Karpas-422 (cell line): ENCODE data around the gene VRK3. TPM values are rescaled to one million over a fixed set of nuclear protein-coding genes. Genes with fewer than 3 reads are reported as not detected.

ENCODE experiments used
- DNase-seq: peaks from one replicate; pipeline ENCODE4 v3.0.0-alpha.2; 2015
- H2AFZ ChIP-seq: fragments of 200-600 bp; sonication (generic); 2 replicates; pipeline ENCODE4 v1.6.1; 2014; ENCODE audit warnings: antibody characterized with exemption, low read length, mixed read lengths
- H3K27ac ChIP-seq: fragments of 200-600 bp; sonication (generic); 2 replicates; pipeline ENCODE4 v1.5.1; 2014; ENCODE audit warnings: mild to moderate bottlenecking, low read length, moderate library complexity
- H3K27me3 ChIP-seq: fragments of 200-600 bp; sonication (generic); 2 replicates; pipeline ENCODE4 v1.6.1; 2014; ENCODE audit warnings: low read length, mixed read lengths
- H3K36me3 ChIP-seq: fragments of 200-600 bp; sonication (generic); 2 replicates; pipeline ENCODE4 v1.6.1; 2014; ENCODE audit warnings: low read length, mixed read lengths; ENCODE audit not compliant: insufficient read depth
- H3K4me1 ChIP-seq: fragments of 200-600 bp; sonication (generic); 2 replicates; pipeline ENCODE4 v1.6.1; 2014; ENCODE audit warnings: mild to moderate bottlenecking, low read length, mixed read lengths
- H3K4me2 ChIP-seq: fragments of 200-600 bp; sonication (generic); 2 replicates; pipeline ENCODE4 v1.6.1; 2014; ENCODE audit warnings: low read length, low read depth, mild to moderate bottlenecking; ENCODE audit not compliant: poor library complexity, severe bottlenecking
- H3K4me3 ChIP-seq: fragments of 200-600 bp; sonication (generic); 2 replicates; pipeline ENCODE4 v1.5.1; 2014; ENCODE audit warnings: mild to moderate bottlenecking, antibody characterized with exemption, low read length, mixed read lengths
- H3K79me2 ChIP-seq: fragments of 200-600 bp; sonication (generic); 2 replicates; pipeline ENCODE4 v1.6.1; 2014; ENCODE audit warnings: mild to moderate bottlenecking, low read length, mixed read lengths
- H3K9ac ChIP-seq: fragments of 200-600 bp; sonication (generic); 2 replicates; pipeline ENCODE4 v1.6.0; 2014; ENCODE audit warnings: low read length
- H3K9me2 ChIP-seq: fragments of 200-600 bp; sonication (generic), shearing (Covaris generic); replicated peaks from 2 replicates; pipeline ENCODE4 v1.6.0; 2014; ENCODE audit warnings: mild to moderate bottlenecking, low read length, moderate library complexity; ENCODE audit not compliant: insufficient read depth
- H3K9me3 ChIP-seq: fragments of 300-700, 200-600 bp; sonication (generic); 2 replicates; pipeline ENCODE4 v1.6.1; 2014; ENCODE audit warnings: low read length, mixed read lengths
- H4K20me1 ChIP-seq: fragments of 200-600 bp; sonication (generic); 2 replicates; pipeline ENCODE4 v1.6.1; 2014; ENCODE audit warnings: mild to moderate bottlenecking, antibody characterized with exemption, low read length, low read depth; ENCODE audit not compliant: insufficient read depth
- total RNA-seq: library from RNA; depleted of rRNA; stranded (reverse); fragments of >200 nt; shearing (Covaris generic); gene quantifications from 2 replicates; pipeline ENCODE4 v1.2.3, GENCODE V29; 2014; ENCODE audit warnings: low replicate concordance

VRK3 gene
- total RNA-seq, 1 experiment from 2014 or later: 75.9 TPM

DNA sequence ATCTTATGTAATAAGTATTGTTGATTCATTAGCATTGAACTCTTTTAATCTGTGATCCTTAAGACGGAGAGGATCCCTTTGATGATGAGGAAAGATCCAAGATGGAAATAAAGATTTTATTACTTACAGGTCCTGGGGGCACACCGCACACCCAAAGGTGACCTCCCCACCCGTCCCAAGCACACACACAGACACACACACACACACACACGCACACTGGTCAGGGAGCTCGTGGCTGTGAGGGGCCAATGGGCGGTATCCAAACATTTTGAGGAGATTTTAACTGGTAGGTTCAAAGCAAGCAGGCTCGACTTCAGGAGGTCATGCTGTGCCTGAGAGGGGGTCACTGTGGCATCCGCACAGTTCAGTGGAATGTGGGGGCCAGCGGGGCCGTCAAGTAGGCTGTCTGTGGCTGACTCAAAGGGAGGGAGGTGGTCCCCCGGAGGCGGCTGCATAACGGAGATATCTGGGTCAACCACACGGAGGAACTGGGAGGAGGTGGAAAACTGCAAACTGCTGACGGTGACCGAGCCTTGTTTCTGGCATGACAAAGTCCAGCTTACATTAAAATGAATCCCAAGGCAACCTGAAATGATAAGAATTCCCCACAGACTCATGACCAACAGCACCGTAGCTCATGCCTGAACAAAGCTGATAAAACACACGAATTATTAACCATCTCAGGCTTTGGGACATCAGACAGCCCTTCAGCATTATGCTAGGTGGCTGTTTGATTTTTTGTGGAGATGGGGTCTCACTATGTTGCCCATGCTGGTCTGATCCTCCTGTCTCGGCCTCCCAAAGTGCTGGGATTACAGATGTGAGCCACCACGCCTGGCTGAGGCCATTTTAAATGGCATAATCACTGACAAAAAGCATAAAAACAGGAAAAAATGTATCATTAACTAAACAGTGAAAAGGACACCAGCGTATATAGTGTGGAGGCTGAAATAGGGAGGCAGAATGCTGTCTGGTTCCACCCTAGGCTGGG is 43.3 kb downstream of the VRK3 start:
- no peak for DNase-seq
- H3K4me1 ChIP-seq: no peaks in the 10 kb centered on the region
- no peak overlapping the region for H3K4me2 ChIP-seq
- no peak overlapping the region for H2AFZ ChIP-seq
- peaks cover 22% of the 10 kb centered on the region for H4K20me1 ChIP-seq
- H3K4me3 ChIP-seq: no peak overlapping the region
- no peaks in the 10 kb centered on the region for H3K79me2 ChIP-seq
- H3K27me3 ChIP-seq: no peaks in the 10 kb centered on the region
- no peak overlapping the region for H3K9ac ChIP-seq
- no peak overlapping the region for H3K27ac ChIP-seq
- no peaks in the 10 kb centered on the region for H3K9me2 ChIP-seq
- H3K36me3 ChIP-seq: no peaks in the 10 kb centered on the region
- H3K9me3 ChIP-seq: no peaks in the 10 kb centered on the region

DNA sequence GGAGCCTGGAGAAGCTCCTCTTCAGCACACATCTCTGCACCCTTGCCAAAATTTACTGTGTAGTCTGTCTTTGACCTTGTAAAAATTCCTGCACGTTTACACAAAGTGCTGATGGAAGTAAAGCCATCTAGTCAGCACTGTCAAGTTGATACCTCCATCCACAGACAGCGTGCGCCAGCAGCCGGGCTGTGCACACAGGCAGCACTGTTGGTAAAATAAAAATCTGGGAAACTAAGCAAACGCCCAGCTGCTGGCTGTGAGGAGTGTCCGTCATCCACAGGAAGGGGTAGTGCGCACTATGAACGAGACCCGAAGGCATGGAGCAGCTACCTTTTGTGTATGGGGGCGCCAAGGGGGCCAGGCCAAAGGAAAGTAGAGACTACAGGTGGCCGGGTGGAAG is 46.8 kb downstream of the VRK3 start:
- DNase-seq: no peak
- H3K9me2 ChIP-seq: no peaks in the 10 kb centered on the region
- H2AFZ ChIP-seq: no peak overlapping the region
- H3K9me3 ChIP-seq: no peaks in the 10 kb centered on the region
- H3K79me2 ChIP-seq: no peaks in the 10 kb centered on the region
- H3K27me3 ChIP-seq: no peaks in the 10 kb centered on the region
- no peaks in the 10 kb centered on the region for H3K4me1 ChIP-seq
- no peak overlapping the region for H3K9ac ChIP-seq
- no peak overlapping the region for H3K4me3 ChIP-seq
- H3K36me3 ChIP-seq: no peaks in the 10 kb centered on the region
- H3K4me2 ChIP-seq: no peak overlapping the region
- peaks cover 3% of the 10 kb centered on the region; the same call in 1 of the 2 replicates for H4K20me1 ChIP-seq
- H3K27ac ChIP-seq: no peak overlapping the region

DNA sequence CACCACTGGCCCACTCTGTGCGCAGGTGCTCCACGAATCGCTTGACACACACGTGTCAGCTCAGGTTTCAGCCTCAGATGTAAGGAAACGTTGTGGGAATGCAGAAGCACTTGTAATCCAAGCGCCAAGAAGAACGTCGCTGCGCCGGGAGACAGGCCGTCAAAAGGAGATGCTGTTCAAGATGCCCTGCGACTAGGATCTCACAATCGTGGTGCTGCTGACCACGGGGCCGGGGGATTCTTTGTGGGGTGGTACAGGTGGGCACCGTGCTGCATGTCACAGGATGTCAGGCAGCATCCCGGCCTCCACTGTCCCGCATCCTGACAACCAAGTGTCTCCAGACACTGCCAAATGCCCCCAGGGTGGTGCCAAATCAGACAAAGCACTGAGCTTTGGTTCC is 47.3 kb downstream of the VRK3 start:
- no peak overlapping the region for H2AFZ ChIP-seq
- no peaks in the 10 kb centered on the region for H3K4me1 ChIP-seq
- no peaks in the 10 kb centered on the region for H3K9me2 ChIP-seq
- no peaks in the 10 kb centered on the region for H3K79me2 ChIP-seq
- H3K27me3 ChIP-seq: no peaks in the 10 kb centered on the region
- H3K9ac ChIP-seq: no peak overlapping the region
- no peak overlapping the region for H3K4me2 ChIP-seq
- no peaks in the 10 kb centered on the region for H3K9me3 ChIP-seq
- H4K20me1 ChIP-seq: no peaks in the 10 kb centered on the region; the same call in 1 of the 2 replicates
- H3K4me3 ChIP-seq: no peak overlapping the region
- no peak overlapping the region for H3K27ac ChIP-seq
- H3K36me3 ChIP-seq: no peaks in the 10 kb centered on the region
- DNase-seq: no peak

DNA sequence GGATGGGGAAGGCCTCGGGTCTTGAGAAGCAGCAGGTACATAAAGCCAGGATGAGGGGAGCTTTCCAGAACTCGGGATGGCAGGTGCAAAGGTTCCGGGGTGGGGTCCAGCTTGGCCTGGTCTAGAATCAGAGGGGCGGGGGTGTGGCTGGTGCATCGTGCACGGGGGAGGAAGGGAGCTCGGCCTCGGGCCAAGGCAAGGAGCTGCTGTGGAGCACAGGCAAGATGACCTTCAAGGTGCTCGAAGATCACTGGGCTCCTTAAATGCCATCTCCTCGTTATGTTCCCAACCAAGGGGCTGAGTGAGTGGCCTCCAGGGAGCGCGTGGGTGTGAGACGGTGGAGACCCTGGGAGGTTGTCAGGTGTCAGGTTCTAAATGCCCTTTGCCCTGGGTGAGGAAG is 48.1 kb downstream of the VRK3 start:
- Histone ChIP-seq H4K20me1 (no peaks in the 10 kb centered on the region; the same call in 1 of the 2 replicates), H3K4me3 (no peak overlapping the region), H3K79me2 (no peaks in the 10 kb centered on the region), H3K9ac (no peak overlapping the region), H3K4me1 (no peaks in the 10 kb centered on the region), H3K27me3 (no peaks in the 10 kb centered on the region), H3K27ac (no peak overlapping the region), H3K9me2 (no peaks in the 10 kb centered on the region), H3K4me2 (no peak overlapping the region), H3K9me3 (no peaks in the 10 kb centered on the region), H2AFZ (no peak overlapping the region), H3K36me3 (no peaks in the 10 kb centered on the region)
- DNase-seq: no peak

DNA sequence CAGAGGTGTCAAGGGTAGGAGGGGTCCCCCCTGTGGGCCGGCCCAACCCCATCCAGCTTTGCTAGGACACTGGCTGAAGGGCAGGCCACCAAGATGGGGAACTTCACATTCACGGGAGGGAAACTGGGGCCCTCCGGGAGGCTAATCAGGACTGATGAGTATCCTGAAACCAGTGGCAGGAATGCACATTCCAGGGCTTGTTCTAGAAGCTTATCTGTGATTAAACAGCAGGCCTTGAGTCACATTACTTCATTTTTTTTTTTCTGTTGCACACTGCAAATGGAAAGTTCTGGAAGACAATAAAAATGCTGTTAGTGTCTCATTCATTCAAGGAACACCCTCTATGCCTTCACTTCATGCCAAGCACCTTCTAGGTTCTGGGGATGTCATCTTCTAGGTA is 48.7 kb downstream of the VRK3 start:
- Histone ChIP-seq H3K27me3 (no peaks in the 10 kb centered on the region), H3K9me3 (no peaks in the 10 kb centered on the region), H3K27ac (no peak overlapping the region), H3K4me2 (no peak overlapping the region), H3K4me3 (no peak overlapping the region), H3K36me3 (no peaks in the 10 kb centered on the region), H3K9me2 (no peaks in the 10 kb centered on the region), H3K9ac (no peak overlapping the region), H3K4me1 (no peaks in the 10 kb centered on the region), H2AFZ (no peak overlapping the region), H3K79me2 (no peaks in the 10 kb centered on the region), H4K20me1 (no peaks in the 10 kb centered on the region; the same call in 1 of the 2 replicates)
- DNase-seq: no peak

DNA sequence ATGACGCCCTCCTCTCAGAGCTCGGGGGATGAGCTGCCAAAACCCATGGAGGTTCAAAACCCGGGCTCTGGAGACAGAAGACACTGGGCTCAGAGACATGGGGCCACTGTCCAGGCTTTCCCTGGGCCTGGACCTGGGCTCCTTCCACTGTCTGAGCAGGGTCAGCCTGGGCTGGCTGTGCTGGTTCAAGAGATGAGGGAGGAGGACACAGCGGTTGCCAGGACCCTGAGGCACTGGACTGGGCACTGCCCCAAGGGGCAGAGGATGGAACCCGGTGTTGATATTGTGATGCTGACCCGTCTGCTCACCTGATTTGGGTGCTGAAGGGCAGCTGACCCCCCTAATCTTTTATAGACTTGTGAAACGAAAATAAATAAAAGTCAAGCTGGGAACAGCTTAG is 50.1 kb downstream of the VRK3 start:
- no peak overlapping the region for H3K9ac ChIP-seq
- no peaks in the 10 kb centered on the region for H3K9me2 ChIP-seq
- no peak overlapping the region for H3K4me2 ChIP-seq
- no peak overlapping the region for H2AFZ ChIP-seq
- H3K27me3 ChIP-seq: no peaks in the 10 kb centered on the region
- no peaks in the 10 kb centered on the region for H3K9me3 ChIP-seq
- H3K79me2 ChIP-seq: no peaks in the 10 kb centered on the region
- H3K27ac ChIP-seq: no peak overlapping the region
- H3K4me3 ChIP-seq: no peak overlapping the region
- DNase-seq: no peak
- no peaks in the 10 kb centered on the region for H3K36me3 ChIP-seq
- H4K20me1 ChIP-seq: no peaks in the 10 kb centered on the region; the same call in 1 of the 2 replicates
- H3K4me1 ChIP-seq: no peaks in the 10 kb centered on the region

DNA sequence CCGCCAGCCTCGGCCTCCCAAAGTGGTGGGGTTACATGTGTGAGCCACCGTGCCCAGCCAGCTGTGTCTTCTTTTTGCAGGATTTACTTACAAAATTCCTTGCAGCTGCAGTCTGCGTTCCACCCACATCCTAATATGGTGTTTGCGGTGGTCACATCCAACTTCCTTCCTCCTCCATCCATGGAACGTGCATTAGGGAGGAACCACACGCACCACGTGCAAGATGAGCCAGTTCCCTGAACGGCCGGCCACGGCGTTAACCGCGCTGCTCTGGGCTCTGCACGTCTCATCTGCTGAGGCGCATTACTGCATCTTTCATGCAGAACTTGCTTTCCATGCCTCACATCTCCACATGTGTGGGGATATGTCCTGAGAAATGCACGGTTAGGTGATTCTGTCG is 51.2 kb downstream of the VRK3 start:
- Histone ChIP-seq H3K79me2 (no peaks in the 10 kb centered on the region), H3K27me3 (no peaks in the 10 kb centered on the region), H4K20me1 (no peaks in the 10 kb centered on the region; the same call in 1 of the 2 replicates), H3K4me1 (no peaks in the 10 kb centered on the region), H3K27ac (no peak overlapping the region), H3K9me2 (no peaks in the 10 kb centered on the region), H3K36me3 (no peaks in the 10 kb centered on the region), H3K4me3 (no peak overlapping the region), H2AFZ (no peak overlapping the region), H3K9me3 (no peaks in the 10 kb centered on the region), H3K9ac (no peak overlapping the region), H3K4me2 (no peak overlapping the region)
- DNase-seq: no peak

DNA sequence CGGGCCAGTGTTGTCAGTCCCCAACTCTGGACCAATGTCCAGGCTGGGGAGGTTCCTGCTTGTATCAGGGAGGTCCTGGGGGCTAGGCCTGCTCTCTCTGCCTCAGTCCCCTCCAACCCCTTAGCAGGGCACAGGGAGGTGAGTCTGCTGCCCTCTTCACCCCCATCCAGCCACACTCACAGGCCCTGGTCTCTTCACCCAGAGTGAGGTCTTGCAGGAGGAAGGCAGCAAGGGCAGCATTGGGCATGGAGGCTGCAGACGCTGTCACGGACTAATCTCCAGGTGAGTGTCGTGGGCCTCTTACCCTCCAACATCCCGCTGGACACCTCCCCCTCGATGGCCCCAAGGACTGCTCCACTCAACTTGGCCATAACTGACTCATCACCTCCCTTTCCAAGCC is 52.3 kb downstream of the VRK3 start:
- H3K79me2 ChIP-seq: no peaks in the 10 kb centered on the region
- no peaks in the 10 kb centered on the region for H3K36me3 ChIP-seq
- no peaks in the 10 kb centered on the region for H3K27me3 ChIP-seq
- no peak for DNase-seq
- no peaks in the 10 kb centered on the region; the same call in 1 of the 2 replicates for H4K20me1 ChIP-seq
- no peaks in the 10 kb centered on the region for H3K9me3 ChIP-seq
- H3K9ac ChIP-seq: no peak overlapping the region
- no peaks in the 10 kb centered on the region for H3K4me1 ChIP-seq
- H3K9me2 ChIP-seq: no peaks in the 10 kb centered on the region
- H2AFZ ChIP-seq: no peak overlapping the region
- no peak overlapping the region for H3K4me3 ChIP-seq
- no peak overlapping the region for H3K27ac ChIP-seq
- H3K4me2 ChIP-seq: no peak overlapping the region
